Stimulated activated CD4-positive, alpha-beta T cell treated with anti-CD3 and anti-CD28 coated beads, Interleukin-2, amount 100 ng/mL, for 48 hours (primary cell): ENCODE measurements around the gene ZIC1.

Experiments
- DNase-seq, 2 donors: peaks; one replicate each; pipeline ENCODE4 v3.0.0-alpha.2; 2020

Gene ZIC1

DNA sequence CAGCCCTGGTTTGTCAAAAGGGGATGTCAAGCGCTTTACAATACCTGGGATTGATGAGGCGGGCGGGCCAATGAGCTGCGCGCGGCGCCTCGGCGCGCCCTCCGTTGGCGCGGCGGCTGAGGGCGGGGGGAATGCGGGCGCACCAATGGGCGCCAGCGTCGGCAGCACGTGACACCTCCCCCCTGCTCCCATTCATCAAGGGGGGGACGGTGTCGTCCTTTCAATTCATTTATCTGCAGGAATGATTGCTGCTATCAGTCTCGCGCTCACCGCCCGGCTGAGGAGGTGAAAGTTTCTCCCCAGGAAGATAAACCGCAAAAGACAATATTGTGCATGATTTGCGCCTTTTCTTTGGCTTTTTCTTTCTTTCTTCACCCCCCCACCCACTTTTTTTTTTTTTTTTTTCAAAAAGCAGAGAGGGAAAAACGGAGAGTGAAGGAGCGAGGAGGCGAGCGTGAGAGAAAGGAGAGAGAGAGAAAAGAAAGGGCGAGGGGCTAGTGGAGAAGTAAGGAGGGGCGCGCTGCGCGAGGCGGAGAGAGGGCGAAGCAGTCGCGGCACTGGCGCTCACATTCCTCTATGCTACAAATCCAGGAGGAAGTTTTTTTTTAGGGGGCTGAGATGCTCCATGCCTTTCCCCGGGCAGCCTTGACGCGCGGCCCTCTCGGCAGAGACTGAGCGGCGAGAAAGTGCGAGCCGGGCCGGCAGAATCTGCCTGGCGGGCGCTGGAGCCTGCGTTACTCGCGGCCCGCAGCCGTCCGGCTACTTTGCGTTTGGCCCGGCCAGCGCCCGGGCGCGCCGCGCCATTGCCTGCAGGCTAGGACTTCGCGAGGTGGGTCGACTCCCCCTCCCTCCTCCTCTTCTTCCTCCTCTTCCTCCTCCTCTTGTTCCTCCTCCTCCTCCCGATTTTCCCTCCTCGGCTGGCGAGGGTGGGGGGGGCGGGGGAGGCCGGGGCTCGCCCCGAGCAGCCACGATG, at the start of gene ZIC1:
ZIC1 (plus strand) TSS at position 223 of the 973 bp plus-strand sequence; CDS start at position 971, 748 bp downstream.
- no peak for DNase-seq

DNA sequence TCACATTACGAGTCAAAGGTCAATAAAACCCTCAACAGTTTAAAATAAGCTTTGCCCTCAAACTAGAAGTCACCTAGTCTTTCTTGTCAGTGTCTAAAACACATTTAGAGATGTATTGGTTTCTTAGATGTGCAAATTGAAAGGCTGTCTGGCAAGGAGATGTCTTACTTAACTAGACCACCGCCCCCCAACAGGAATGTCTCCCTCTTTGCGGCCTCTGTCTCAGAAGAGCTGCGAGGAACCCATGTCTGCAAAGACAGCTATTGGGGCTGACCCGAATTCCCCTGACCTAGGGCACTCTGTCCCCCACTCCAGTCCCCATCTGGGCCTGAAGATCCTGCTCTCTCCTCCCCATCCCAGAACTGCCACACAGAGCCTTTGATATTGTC, 49.1 kb upstream of the ZIC1 start:
- DNase-seq: no peak

DNA sequence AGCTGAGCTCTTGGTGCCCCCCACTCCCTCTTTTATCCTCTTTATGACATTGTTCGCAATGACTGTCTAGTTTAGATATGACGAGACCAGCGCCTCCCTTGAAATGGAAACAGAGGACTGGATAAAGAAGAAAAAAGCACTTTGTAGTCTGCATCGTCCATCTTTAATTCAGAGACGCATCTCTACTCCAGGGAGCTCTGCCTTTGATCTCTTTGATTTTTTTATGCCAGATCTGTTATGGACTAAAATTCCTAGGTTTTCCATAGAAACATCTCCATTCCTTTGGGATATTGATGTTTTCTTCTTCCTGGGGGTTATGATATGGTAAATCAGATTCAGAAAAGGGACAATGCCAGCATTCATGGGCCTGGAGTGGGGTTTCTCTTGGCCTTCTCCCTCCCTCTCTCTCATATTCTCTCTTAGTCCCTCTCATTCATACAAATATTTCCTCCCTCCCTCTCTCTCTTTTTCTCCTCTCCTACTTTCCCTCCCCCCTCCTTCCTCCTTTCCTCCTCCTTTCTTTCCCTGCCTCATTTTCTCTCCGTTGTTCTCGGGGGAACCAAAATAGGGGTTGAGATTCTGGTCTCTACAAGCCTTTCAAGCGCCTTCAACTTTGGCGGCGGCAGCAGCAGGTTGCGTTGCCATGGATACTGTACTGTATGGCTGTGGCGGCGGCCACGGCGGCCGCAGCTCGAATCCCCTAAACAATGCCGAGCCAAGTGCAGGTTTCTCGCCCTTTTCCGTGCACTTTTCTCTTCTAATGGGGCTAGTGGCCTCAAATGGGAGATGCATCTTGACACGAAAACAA, 48.3 kb upstream of the ZIC1 start:
- DNase-seq: no peak

DNA sequence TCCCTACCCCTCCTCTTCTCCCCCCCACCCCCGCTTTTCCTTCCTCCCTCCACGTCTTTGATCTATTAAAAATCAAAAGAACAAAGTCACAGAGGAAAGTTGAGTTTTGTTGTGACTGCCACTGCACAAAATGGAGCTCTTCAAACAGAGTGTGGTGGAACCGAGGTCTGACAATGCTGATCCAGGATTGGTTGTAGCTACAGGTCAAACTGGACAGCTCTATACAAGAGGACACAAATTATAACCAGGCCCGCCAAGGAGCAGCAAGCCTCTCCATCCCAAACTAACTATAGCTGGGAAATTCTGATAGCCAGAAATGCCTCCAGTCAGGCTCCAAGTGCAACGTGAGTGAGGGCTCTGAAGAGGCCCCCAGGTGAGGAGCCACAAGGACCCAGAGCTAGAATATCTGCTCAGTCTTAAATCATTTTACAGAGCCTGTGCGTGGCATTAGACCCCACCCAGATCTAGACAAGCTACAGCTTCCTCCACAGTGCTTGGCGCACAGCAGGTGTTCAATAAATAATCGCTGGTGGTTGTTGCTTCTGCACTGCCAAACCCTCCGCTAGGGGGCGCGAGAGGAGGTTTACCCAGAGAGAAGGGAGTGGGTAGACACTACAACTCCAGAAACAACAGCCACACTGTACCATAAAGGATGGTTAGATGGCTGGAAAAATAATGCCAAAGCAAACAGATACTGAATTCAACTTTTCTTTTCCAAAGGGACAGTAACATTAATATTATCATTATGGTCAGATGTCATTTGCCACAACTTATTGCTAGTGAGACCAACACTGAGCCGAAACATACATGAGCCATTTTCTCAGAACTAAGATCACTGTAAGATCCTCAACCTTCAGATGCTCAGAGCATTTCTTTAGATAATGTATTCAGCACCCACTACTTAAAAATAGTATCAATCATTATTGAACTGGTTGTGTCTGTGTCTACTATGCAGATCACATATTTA, 47.4 kb upstream of the ZIC1 start:
- peak; percentile 40 to 42 for DNase-seq

DNA sequence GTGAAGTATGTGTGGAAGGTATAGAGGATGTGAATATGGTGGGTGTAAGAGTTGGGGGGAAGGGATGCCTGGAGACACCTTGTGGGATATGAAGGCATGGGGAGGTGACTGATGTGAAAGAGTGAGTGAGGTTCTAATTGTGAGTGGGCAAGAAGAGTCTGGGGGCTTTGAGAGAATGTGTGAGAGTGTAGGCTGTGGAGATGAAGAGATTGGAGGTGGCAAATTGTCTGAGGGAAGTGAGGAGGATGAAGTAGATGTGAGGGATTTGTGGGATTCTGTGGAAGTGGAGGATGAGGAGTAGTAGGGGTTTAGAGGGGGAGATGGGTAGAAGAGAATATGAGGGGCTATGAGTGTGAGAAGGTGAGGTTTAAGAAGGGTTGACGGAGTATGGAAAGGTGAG, 44.4 kb upstream of the ZIC1 start:
- DNase-seq: no peak

DNA sequence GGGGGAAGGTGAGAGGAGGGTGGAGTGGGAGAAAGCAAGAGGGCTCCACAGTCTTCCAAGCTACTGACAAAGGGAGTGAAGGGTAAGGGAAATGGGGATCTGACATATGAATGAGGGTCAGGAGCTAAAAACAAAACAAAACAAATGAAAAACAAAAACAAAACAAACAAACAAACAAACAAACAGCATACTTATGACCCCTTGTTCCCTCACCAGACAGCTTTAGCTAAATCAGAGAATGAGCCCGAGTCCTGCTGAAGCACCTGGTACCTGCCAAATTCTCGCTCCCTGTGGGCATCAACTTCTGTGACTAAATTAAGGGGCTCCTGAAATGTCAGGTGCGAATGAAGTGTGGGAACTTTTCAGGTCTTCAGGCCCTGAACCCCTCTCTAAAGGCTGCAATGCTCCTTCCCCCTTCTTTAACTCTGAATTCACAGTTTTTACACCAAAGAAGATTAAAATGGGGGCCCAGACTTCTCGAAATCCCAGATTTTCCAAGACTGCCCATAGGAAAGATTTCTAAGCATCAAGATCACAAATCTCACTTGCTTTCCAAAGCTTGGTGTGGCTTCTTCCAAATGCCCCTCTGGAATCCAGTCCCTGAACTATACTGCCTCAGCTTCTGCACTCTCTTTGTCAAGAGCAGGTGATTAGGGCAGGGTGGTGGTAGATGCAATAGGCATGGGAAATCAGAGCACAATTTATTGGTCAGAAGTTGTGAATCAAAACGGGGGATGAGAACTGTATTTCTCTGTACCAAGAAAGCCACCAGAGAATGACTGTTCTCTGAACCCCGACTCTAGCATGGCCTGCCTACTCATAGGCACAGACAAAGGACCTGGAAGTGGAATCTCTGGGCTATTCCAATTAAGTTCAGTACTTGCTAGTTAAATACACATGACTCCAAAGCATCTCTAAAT, 43.7 kb upstream of the ZIC1 start:
- no peak for DNase-seq

DNA sequence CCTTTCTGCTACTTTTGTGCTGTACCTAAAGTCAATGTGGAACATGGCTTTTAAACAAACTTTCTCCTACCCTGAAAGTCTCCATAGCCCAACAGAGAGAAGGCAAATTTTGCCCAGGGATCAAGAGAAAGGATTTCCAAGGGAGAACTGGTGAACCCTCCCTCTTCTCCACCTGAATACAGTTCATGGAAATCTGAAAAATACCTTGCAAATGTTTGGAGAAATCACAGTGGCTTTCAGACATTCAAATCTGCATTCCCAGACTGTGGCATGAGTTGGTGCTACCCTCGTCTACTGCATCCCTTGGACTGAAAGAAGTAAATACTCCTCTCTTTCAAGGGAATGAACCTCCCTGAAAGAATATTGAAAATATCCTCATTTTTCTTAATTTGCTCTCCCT, 41.5 kb upstream of the ZIC1 start:
- DNase-seq: no peak

DNA sequence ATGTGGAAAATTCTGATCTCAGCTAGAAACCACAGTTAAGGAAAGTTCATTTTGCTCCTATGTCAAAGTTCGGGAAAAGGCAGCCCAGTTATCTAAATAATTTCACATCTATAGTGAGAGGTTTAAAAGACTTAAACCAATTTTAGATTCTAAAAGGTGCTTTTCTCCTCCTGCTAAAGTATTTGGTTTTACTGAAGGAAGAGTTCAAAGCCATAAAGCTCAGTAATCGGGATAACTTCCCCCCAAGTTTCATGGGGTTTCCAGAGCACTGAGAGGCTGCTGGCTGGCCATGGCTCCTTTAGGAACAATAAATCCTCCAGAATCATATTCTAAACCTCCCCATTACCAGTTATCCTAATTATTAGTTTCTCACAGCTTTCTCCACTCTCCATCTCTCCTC, 41.0 kb upstream of the ZIC1 start:
- DNase-seq: no peak

DNA sequence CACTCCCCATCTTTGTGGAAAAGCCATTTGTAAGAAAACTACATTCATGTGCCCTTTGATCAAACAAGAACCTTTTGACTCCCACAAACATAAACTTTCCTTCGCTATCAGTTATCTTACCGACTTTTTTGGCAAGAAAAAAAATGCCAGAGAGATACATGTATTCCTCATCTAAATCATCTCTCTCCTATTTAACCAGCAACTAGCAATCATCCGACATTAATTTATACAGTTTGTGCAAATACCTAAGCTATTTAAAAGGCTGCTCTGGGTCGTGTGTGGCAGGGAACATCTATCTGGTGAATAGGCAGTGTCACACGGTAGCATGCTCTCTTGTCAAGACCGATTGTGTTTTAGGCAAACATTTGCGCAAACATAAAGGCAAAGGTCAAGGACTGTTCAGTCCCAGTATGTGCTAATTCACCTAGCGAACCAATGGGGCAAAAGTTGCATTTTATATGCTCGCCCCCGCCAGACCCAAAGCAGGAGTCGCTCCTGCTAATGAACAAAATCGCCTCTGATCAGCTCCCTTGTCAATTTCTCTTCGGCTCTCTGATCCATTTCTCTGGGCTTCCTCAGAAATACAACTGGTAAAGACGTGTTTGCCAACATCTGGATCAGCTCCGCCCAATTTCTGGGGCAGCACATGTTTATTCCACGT, 40.5 kb upstream of the ZIC1 start:
- no peak for DNase-seq

DNA sequence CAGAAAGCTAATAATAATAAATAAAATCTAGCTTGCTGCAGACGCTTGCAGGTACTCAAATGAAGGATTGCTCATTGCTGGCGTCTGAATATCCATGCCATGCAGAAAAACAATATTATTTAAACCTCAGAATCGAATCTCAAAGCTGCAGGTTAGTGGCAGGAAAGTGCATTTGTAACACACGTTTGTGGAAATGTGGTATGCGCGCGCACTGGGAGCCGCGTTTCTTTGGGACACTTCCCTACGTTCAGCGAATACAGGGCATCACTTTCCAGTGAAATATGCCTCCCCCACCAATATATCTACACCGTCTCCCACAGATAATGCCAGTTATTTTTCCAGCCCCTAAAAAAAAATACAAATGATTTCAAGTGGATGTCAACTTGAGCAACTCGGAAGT, 39.9 kb upstream of the ZIC1 start:
- no peak for DNase-seq

DNA sequence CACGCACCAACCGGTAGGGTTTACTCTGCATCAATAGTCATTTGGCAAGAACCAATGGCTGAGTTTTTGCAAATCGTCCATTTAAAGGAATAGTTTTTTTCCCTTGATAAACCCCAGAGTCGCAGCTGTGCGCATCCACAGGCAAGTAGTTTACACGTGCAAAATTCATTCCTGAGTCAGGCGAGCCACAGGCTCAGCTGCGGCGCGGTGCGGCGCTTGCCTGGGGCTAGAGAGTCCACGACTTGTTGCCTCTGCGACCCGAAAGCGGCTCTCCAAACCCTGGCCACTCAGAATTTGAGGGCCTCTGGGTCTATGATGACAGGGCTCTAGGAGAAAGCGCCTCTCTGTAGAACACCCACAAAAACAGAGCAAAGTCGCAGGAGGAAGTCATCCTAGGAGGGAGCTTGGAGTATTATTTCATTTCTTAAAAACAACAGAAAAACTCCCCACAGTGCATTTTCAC, 39.5 kb upstream of the ZIC1 start:
- no peak for DNase-seq

DNA sequence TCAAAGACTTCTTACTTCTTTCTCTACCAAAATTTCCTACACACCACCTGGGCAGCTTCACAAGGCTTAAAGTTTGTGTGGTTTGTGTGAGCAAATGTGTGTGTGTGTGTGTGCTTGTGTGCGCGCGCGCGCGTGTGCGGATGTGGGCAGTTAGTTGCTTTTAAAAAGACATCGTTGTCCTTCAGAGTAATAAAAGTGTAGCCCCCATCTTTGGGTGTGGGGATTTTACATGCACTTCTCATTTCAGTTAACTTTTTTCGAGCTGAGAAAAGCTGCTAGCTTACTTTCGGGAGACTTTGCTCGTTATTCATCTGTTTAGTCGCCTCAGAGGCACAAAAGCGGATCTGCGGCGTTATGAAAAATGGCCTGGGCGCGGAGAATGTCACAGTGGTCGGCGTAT, 38.8 kb upstream of the ZIC1 start:
- no peak for DNase-seq

DNA sequence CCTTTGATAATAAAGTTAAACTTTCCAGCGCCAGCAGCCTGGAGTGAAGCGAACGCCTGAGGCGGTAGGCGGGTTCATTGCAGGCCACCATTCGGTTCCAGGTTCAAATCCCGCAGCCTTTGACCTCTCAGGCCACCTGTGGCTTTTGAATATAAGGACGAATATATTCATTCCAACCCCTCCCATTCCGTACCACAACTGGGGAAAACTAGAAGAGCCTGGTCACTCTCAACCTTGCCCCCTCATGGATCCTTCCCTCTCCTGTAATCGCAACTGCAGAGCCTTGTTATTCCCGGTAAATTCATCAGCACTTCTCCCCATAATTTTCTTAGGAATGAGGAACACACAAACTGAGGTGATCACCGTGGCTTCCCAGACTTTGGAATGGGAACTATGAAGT, 38.0 kb upstream of the ZIC1 start:
- DNase-seq: no peak

DNA sequence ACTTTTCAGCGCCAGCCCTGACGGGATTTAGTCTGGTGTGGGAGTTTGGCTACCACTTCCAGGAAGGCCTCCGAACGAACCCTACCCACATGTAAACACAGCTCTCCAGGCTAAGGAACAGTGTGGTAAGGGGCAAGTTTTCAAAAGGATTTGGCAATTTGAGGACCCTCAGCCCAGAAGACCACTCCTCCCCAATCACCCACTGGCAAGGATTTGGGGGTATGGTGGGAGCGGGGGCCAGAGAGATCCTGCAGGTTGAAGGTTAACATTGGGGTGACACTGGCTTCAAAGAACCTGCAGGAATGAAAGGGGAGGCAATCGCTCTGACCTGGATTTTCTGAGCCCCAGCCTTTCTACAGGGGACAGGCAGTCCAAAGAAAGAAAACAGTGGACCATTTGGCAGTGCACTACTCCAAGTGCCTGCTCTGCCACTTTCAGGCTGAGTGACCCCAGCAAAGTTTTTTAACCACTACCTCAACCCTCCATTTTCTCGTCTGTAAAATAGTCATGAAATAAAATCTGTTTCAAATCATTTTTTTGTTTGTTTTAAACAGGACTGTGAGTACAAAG, 37.3 kb upstream of the ZIC1 start:
- DNase-seq: no peak

DNA sequence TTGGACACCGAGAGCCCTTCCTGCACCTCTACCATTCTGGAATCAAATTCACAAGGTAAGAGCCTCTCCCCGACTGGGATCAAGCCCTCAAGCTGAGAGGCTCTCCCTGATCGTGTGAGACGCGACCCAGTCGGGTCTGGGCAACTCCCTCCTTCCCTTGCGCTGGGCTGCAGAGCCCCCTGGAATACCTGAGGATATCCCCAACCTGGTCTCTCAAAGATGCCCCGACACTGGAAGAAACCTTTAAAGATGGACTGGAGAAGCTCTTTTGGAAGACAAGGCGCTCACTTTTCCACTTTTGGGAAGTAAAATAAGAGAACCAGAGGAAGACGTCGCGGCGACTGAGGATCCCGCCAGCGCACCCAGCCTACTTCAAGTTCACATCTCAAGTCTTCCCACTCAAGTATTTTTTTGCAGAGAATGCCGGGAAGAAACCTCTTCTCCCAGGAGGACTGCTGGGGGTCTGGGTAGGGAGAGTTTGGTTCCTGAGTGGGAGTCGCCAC, 36.6 kb upstream of the ZIC1 start:
- no peak for DNase-seq

DNA sequence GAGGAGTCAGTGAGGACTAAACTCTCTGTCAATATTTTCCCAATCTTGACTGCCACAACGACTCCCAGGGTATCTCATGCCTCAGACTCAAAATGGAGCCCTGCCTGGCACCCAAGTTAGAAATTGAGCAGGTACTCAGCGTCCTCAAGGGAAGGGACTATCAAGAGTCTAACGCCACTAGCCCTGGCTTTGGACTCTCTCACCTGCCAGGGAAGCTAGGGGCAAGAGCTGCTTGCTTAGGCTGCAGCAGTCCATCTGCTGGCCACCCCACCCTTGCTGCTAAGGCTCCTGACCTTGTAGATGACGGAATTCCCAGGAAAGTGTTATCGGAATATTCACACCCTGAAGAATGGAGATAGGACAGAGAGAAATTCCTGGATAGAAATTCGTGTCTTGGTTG, 35.9 kb upstream of the ZIC1 start:
- DNase-seq: no peak

DNA sequence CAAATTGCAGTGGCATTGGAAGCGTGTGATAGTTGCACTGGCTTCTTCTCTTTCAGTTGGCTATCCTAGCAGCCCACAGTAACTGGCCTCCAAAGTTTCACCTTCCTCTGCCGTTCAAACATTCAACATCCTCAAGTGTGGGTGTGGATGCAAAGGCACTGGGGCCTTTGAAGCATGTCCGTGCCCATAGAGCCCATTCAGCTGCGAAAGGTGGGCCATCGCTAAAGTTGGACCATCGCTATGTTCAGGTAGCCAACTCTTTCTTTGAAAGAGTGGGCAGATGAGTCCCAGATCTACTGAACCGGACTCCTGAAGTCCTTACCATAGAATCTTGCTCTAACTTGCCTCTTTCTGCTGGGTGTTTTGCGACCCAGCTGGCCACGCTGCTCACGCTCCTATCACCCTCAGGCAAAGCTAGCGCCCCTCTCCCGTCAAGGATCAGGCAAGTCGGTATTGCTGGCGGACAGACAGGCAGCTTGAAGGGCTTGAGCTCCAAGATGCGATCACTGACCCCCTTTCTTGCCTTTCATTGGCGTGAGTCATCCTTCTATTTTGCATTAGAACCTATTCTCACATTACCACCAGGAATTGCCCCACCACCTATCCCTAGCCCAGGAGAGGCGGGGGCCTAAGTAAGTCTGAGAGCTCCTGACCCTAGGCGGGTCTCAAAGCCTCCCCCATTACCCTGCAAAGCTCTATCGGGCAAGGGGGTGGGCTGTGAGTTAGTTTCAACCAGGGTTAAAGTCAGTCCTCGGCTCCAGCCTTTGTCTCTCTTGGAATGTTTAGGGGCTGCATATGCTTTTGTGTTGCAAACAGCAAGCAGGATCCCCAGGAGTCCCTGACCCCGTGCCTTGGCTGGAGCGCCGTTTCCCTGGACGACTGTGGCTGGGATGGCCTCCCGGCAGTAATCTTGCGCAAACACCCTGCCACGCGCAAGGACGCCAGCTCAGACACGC, 31.5 kb upstream of the ZIC1 start:
- no peak for DNase-seq

DNA sequence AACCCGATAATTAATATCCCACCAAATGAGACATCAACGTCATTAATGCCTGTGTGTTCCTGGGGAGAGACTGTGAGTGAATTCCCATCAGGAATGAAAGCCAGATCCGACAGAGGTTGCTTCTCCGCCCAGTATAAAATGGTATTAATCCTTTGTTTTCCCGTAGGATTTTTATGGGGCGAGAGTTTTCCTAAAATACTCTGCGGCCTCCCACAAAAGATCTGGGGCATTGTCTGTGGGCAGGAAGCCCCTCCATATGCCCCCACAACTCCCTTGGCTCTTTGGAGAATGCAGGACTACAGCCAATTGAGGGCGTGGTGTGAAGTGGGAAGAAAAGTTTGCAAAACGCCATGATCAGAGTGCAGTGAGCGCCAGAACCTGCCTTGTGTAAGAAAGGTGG, 29.5 kb upstream of the ZIC1 start:
- DNase-seq: no peak

DNA sequence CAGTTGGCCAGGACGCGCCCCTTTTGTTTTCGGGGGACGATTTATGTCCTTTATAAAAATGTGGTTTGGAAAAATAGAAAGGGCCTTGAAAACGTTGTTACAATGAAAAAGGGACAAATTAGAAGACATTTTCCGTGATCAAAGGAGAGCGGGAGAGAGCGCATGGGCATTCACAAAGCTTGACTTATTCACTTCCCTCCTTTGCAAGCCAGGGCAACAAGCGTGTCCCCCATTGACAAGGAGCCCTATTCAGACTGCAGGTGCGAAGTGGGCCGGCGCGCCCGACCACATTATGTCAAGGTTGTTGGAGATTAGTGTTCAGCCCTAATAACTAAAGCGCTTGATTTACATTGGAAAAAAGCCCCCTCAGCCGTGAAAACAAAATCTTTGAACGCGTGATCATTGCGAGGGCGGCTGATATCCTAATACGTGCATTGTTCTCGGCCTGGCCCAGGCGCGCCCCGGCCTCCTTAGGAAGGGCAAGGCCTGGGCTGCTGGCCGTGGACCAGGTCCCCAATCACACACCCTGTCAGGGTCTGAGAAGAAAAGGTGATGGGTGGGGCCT, 28.7 kb upstream of the ZIC1 start:
- DNase-seq: no peak
